Hematopoietic multipotent progenitor cell treated with erythropoietin and hydrocortisone succinate and interleukin-3 and kit ligand, for 4 days (in vitro differentiated cells): Measurements from ENCODE around the gene IGHMBP2.

Source experiments
- DNase-seq: peaks from one replicate; pipeline ENCODE4 v3.0.0-alpha.2; 2015

Gene IGHMBP2

GRCh38 chr11:68928136-68928880 is 24.6 kb downstream of the IGHMBP2 start:
- peak; percentile 16 for DNase-seq

- no peak for DNase-seq
These were observed 25.4 kb downstream of the IGHMBP2 start for GRCh38 chr11:68929135-68929534.

- no peak for DNase-seq
These were observed 26.2 kb downstream of the IGHMBP2 start for GRCh38 chr11:68929706-68930570.

- DNase-seq, result no peak
These were observed 27.5 kb downstream of the IGHMBP2 start for GRCh38 chr11:68930991-68931855.

GRCh38 chr11:68931911-68932310 is 28.2 kb downstream of the IGHMBP2 start:
- DNase-seq, result no peak

- DNase-seq, result no peak
These were observed 28.7 kb downstream of the IGHMBP2 start for GRCh38 chr11:68932358-68932757.

GRCh38 chr11:68932933-68933577 is 29.4 kb downstream of the IGHMBP2 start:
- DNase-seq, result no peak

- no peak for DNase-seq
These were observed 30.1 kb downstream of the IGHMBP2 start for GRCh38 chr11:68933605-68934320.

- no peak for DNase-seq
These were observed 30.6 kb downstream of the IGHMBP2 start for GRCh38 chr11:68934321-68934645.

- DNase-seq, result no peak
These were observed 31.0 kb downstream of the IGHMBP2 start for GRCh38 chr11:68934666-68935065.

GRCh38 chr11:68935066-68935465 is 31.4 kb downstream of the IGHMBP2 start:
- no peak for DNase-seq

- no peak for DNase-seq
These were observed 32.0 kb downstream of the IGHMBP2 start for GRCh38 chr11:68935516-68936357.

GRCh38 chr11:68936358-68936636 is 32.6 kb downstream of the IGHMBP2 start:
- no peak for DNase-seq

- no peak for DNase-seq
These were observed 33.3 kb downstream of the IGHMBP2 start for GRCh38 chr11:68936676-68937620.

GRCh38 chr11:68938088-68938487 is 34.4 kb downstream of the IGHMBP2 start:
- DNase-seq, result no peak

GRCh38 chr11:68938816-68939582 is 35.3 kb downstream of the IGHMBP2 start:
- DNase-seq, result no peak

- no peak for DNase-seq
These were observed 36.2 kb downstream of the IGHMBP2 start for GRCh38 chr11:68939583-68940555.
